Stimulated activated effector memory CD8-positive, alpha-beta T cell treated with anti-CD3 and anti-CD28 coated beads, Interleukin-12 subunit alpha, Interleukin-12 subunit beta, amount 100 ng/mL, for 72 hours (primary cell): ENCODE results near the gene ABHD12.
"Not testable (repeated sequence)": the region's sequence is repeated elsewhere in the genome, so short reads cannot be mapped to it uniquely, and the experiment has no call there.

ENCODE experiments used
- ATAC-seq: fragments of 150-1000 bp; cut with Tn5 transposase; 2 replicates; pipeline ENCODE4 v1.10.0; 2021
- DNase-seq, 2 donors: peaks; one replicate each; pipeline ENCODE4 v3.0.0; 2021 to 2022; ENCODE audit warnings: low spot score in 2 of 2
- H3K27ac Mint-ChIP-seq: one replicate; pipeline ENCODE4 v1.8.0; 2022; ENCODE audit warnings: mild to moderate bottlenecking, mixed read lengths
- H3K36me3 Mint-ChIP-seq: one replicate; pipeline ENCODE4 v1.8.0; 2022; ENCODE audit warnings: mild to moderate bottlenecking, mixed read lengths
- H3K4me1 Mint-ChIP-seq: one replicate; pipeline ENCODE4 v1.8.0; 2022; ENCODE audit warnings: mixed read lengths
- H3K4me3 Mint-ChIP-seq: one replicate; pipeline ENCODE4 v1.8.0; 2022; ENCODE audit warnings: mild to moderate bottlenecking, mixed read lengths
- H3K9me3 Mint-ChIP-seq: one replicate; pipeline ENCODE4 v1.8.0; 2022; ENCODE audit warnings: mixed read lengths

The ABHD12 gene

GRCh38 chr20:25312716-25313115 lies 77.9 kb downstream of the ABHD12 start:
- H3K36me3 Mint-ChIP-seq, ATAC-seq, DNase-seq, H3K4me3 Mint-ChIP-seq, H3K27ac Mint-ChIP-seq, H3K9me3 Mint-ChIP-seq: not testable (repeated sequence)
- peaks cover 53% of the 10 kb centered on the region for H3K4me1 Mint-ChIP-seq

GRCh38 chr20:25310921-25311728 lies 79.5 kb downstream of the ABHD12 start:
- DNase-seq (no peak), ATAC-seq (no peak)
- H3K4me1 Mint-ChIP-seq = peaks cover 48% of the 10 kb centered on the region
- no peaks in the 10 kb centered on the region for H3K9me3 Mint-ChIP-seq
- H3K27ac Mint-ChIP-seq = peak overlapping the region; percentile 91
- peaks cover 5% of the 10 kb centered on the region for H3K36me3 Mint-ChIP-seq
- H3K4me3 Mint-ChIP-seq = peak overlapping the region; percentile 72

GRCh38 chr20:25310268-25310920 lies 80.2 kb downstream of the ABHD12 start:
- Mint-ChIP-seq H3K9me3 (no peaks in the 10 kb centered on the region), H3K4me1 (peaks cover 43% of the 10 kb centered on the region), H3K27ac (peak overlapping the region; percentile 91), H3K36me3 (peaks cover 5% of the 10 kb centered on the region), H3K4me3 (peak overlapping the region; percentile 72)
- peak; percentile 95 for ATAC-seq
- DNase-seq = peak in 1 of 2 donors; percentile 73

- Mint-ChIP-seq H3K4me1 (peaks cover 36% of the 10 kb centered on the region), H3K27ac (peak overlapping the region; percentile 91), H3K36me3 (peaks cover 5% of the 10 kb centered on the region), H3K4me3 (peak overlapping the region; percentile 72), H3K9me3 (no peaks in the 10 kb centered on the region)
- DNase-seq (no peak), ATAC-seq (peak; percentile 29)
Measured at GRCh38 chr20:25309395-25310267, 81.0 kb downstream of the ABHD12 start.

GRCh38 chr20:25308671-25309394 lies 81.8 kb downstream of the ABHD12 start:
- H3K9me3 Mint-ChIP-seq = no peaks in the 10 kb centered on the region
- H3K4me1 Mint-ChIP-seq = peaks cover 36% of the 10 kb centered on the region
- no peak overlapping the region for H3K4me3 Mint-ChIP-seq
- no peak for DNase-seq
- H3K27ac Mint-ChIP-seq = peak overlapping the region; percentile 79
- H3K36me3 Mint-ChIP-seq = peaks cover 5% of the 10 kb centered on the region
- ATAC-seq = peak; percentile 53

- H3K9me3 Mint-ChIP-seq = no peaks in the 10 kb centered on the region
- peaks cover 5% of the 10 kb centered on the region for H3K36me3 Mint-ChIP-seq
- peaks cover 36% of the 10 kb centered on the region for H3K4me1 Mint-ChIP-seq
- no peak for ATAC-seq
- H3K4me3 Mint-ChIP-seq = no peak overlapping the region
- DNase-seq = no peak
- no peak overlapping the region for H3K27ac Mint-ChIP-seq
Measured at GRCh38 chr20:25308083-25308491, 82.5 kb downstream of the ABHD12 start.

GRCh38 chr20:25306991-25307903 lies 83.4 kb downstream of the ABHD12 start:
- no peak for DNase-seq
- peak overlapping the region; percentile 63 for H3K27ac Mint-ChIP-seq
- ATAC-seq = no peak
- H3K9me3 Mint-ChIP-seq = no peaks in the 10 kb centered on the region
- peaks cover 35% of the 10 kb centered on the region for H3K4me1 Mint-ChIP-seq
- peaks cover 3% of the 10 kb centered on the region for H3K36me3 Mint-ChIP-seq
- no peak overlapping the region for H3K4me3 Mint-ChIP-seq

- no peak for DNase-seq
- H3K4me1 Mint-ChIP-seq = peaks cover 7% of the 10 kb centered on the region
- no peak for ATAC-seq
- no peak overlapping the region for H3K4me3 Mint-ChIP-seq
- no peaks in the 10 kb centered on the region for H3K9me3 Mint-ChIP-seq
- H3K27ac Mint-ChIP-seq = no peak overlapping the region
- peaks cover 8% of the 10 kb centered on the region for H3K36me3 Mint-ChIP-seq
Measured at GRCh38 chr20:25304025-25304549, 86.5 kb downstream of the ABHD12 start.

- no peaks in the 10 kb centered on the region for H3K9me3 Mint-ChIP-seq
- peaks cover 15% of the 10 kb centered on the region for H3K36me3 Mint-ChIP-seq
- no peak overlapping the region for H3K4me3 Mint-ChIP-seq
- peaks cover under 1% of the 10 kb centered on the region for H3K4me1 Mint-ChIP-seq
- peak overlapping the region; percentile 27 for H3K27ac Mint-ChIP-seq
- ATAC-seq = no peak
- no peak for DNase-seq
Measured at GRCh38 chr20:25303292-25304024, 87.2 kb downstream of the ABHD12 start.

GRCh38 chr20:25302596-25302995 lies 88.0 kb downstream of the ABHD12 start:
- peaks cover 23% of the 10 kb centered on the region for H3K36me3 Mint-ChIP-seq
- no peaks in the 10 kb centered on the region for H3K9me3 Mint-ChIP-seq
- H3K4me3 Mint-ChIP-seq = no peak overlapping the region
- no peak for ATAC-seq
- no peaks in the 10 kb centered on the region for H3K4me1 Mint-ChIP-seq
- H3K27ac Mint-ChIP-seq = peak overlapping the region; percentile 27
- DNase-seq = no peak

GRCh38 chr20:25301357-25301920 lies 89.2 kb downstream of the ABHD12 start:
- H3K4me3 Mint-ChIP-seq = no peak overlapping the region
- no peaks in the 10 kb centered on the region for H3K4me1 Mint-ChIP-seq
- no peak for ATAC-seq
- peaks cover 24% of the 10 kb centered on the region for H3K36me3 Mint-ChIP-seq
- no peaks in the 10 kb centered on the region for H3K9me3 Mint-ChIP-seq
- DNase-seq = no peak
- H3K27ac Mint-ChIP-seq = peak overlapping the region; percentile 74

- Mint-ChIP-seq H3K9me3 (no peaks in the 10 kb centered on the region), H3K36me3 (peaks cover 25% of the 10 kb centered on the region), H3K27ac (peak overlapping the region; percentile 74), H3K4me3 (no peak overlapping the region), H3K4me1 (no peaks in the 10 kb centered on the region)
- ATAC-seq (no peak), DNase-seq (no peak)
Measured at GRCh38 chr20:25300496-25301170, 90.0 kb downstream of the ABHD12 start.
